KOPT-K1 (cell line): Measurements from ENCODE around the gene COL6A2.
"Not testable (repeated sequence)": the region's sequence is repeated elsewhere in the genome, so short reads cannot be mapped to it uniquely, and the experiment has no call there.

ENCODE experiments used
- H3K27ac ChIP-seq: fragments of 200-600 bp; sonication (generic); 2 replicates; pipeline ENCODE4 v1.5.1; 2016; ENCODE audit warnings: antibody characterized with exemption, mild to moderate bottlenecking, low read depth, low read length; ENCODE audit not compliant: poor library complexity, severe bottlenecking
- H3K36me3 ChIP-seq: fragments of 200-600 bp; sonication (generic); 2 replicates; pipeline ENCODE4 v1.5.1; 2017; ENCODE audit warnings: antibody characterized with exemption, mild to moderate bottlenecking, low read length, moderate library complexity; ENCODE audit not compliant: insufficient read depth
- H3K9me3 ChIP-seq: fragments of 200-600 bp; sonication (generic); 2 replicates; pipeline ENCODE4 v1.5.1; 2017; ENCODE audit warnings: antibody characterized with exemption, low read length, mild to moderate bottlenecking; ENCODE audit not compliant: insufficient read depth, poor library complexity, severe bottlenecking

The COL6A2 gene

DNA sequence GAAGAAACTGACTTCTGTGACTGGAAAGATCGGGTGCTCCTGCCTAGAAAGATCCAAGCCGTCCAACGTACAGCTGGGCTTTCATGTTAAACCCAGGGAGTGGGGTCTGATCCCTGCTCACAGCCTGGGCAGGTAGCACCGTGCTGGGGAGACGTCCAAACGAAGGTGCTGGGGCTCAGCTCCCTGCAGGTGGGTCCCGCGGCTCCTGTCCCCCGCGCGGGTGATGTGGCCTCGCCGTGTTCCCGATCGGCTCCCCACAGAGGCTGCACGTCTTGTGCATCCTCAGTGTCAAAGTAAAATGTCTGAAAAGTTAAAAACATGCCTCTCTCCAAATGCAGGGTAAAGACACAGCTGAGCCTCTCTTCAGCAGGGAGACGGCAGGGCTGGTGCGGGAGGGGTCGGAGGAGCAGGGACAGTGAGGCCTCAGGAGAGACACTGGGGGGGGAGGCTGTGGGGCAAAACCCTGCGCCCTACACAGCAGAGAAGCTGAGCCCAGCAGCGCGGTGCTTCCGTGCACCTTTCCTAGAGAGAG lies 40.1 kb upstream of the COL6A2 start:
- Histone ChIP-seq H3K36me3 (no peaks in the 10 kb centered on the region), H3K27ac (no peak overlapping the region), H3K9me3 (peaks cover 25% of the 10 kb centered on the region)

DNA sequence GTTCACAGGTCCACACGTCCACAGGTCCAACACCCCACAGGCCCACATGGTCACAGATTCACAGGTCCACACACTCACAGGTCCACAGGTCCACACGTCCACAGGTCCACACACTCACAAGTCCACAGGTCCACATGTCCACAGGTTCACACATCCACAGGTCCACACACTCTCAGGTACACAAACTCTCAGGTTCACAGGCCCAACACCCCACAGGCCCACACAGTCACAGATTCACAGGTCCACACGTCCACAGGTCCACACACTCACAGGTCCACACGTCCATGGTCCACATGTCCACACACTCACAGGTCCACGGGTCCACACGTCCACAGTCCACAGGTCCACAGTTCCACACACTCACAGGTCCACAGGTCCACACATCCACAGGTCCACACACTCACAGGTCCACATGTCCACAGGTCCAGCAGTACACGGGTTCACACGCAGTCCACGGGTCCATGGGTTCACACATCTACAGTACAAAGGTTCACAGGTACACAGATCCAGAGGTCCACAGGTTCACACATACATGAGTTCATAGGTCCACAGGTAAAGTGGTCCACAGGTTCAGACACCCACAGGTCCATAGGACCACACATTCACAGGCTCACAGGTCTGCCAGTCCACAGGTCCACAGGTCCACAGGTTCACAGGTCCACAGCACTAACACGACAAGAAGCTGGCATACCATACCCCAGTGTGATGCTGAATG lies 39.3 kb upstream of the COL6A2 start:
- no peak overlapping the region for H3K27ac ChIP-seq
- no peaks in the 10 kb centered on the region for H3K36me3 ChIP-seq
- peaks cover 33% of the 10 kb centered on the region for H3K9me3 ChIP-seq

DNA sequence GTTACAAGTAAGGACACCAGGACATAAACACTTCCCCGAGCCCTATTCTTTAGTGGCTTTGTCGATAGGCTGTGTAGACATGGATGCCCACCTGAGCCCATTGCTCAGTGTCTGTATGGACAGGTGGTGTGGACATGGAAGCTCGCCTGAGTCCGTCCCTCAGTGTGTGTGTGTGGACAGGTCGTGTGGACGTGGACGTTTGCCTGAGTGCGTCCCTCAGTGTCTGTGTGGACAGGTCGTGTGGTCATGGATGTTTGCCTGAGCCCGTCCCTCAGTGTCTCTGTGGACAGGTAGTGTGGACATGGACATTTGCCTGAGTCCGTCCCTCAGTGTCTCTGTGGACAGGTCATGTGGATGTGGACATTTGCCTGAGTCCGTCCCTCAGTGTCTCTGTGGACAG lies 38.7 kb upstream of the COL6A2 start:
- no peak overlapping the region for H3K27ac ChIP-seq
- H3K9me3 ChIP-seq = peaks cover 33% of the 10 kb centered on the region

DNA sequence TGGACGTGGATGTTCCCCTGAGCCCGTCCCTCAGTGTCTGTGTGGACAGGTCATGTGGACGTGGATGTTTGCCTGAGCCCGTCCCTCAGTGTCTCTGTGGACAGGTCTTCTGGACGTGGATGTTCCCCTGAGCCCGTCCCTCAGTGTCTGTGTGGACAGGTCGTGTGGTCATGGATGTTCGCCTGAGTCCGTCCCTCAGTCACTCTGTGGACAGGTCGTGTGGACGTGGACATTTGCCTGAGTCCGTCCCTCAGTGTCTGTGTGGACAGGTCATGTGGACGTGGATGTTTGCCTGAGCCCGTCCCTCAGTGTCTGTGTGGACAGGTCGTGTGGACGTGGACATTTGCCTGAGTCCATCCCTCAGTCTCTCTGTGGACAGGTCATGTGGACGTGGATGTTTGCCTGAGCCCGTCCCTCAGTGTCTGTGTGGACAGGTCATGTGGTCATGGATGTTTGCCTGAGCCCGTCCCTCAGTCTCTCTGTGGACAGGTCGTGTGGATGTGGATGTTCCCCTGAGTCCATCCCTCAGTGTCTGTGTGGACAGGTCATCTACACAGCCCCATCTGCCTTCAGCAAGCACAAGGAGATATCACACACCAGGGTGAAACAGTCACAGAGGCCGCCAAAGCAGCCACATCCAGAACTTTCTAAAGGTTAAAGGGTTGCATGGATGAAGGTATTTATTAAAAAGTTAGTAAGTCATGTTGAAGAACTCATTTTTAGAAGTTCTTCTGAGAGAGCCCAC lies 38.0 kb upstream of the COL6A2 start:
- not testable (repeated sequence) for H3K36me3 ChIP-seq, H3K27ac ChIP-seq
- H3K9me3 ChIP-seq = peaks cover 33% of the 10 kb centered on the region

More for the DNA sequence above, 38.7 kb upstream of the COL6A2 start:
- H3K36me3 ChIP-seq = no peaks in the 10 kb centered on the region

DNA sequence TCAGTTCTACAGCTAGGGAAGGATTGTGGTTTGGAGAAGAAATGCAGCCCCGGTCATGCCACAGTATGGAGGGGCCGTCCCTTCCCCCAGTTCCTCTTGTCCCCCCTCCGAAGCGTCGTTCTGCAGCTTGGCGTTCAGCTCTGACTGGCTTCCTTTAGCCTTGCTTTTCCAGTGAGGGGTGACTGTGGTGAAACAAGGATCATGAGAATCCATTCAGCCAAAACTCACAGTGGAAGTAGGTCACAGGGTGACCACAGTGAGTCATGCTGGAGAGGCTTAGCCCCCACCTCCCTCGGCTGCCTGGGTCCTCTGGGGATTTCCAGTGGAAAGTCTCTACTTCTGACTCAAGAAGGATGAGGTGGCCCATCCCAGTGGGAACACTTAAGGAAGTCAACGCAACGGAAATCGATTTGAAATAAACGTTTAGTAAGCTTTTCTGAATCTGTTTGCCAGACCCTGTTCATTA lies 37.3 kb upstream of the COL6A2 start:
- H3K27ac ChIP-seq = no peak overlapping the region
- H3K36me3 ChIP-seq = no peaks in the 10 kb centered on the region
- peaks cover 33% of the 10 kb centered on the region for H3K9me3 ChIP-seq

DNA sequence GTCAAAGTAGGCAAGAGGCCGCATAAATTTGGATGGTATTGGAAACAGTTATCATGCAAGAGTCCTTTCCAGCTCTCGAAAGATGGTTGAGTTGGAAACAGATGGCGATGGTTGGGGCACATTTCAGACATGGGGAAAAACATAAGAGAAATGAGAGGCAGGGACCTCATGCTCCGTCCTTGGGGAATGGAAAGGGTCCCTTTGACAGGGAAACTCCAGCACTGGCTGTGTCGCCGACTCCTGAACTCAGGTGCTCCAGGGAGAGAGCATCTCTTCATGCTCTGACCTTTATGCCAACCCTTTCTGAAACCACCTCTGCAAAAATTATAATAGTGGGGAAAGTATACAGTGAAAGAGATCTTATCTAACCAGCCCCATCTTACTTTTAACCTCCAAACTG lies 36.8 kb upstream of the COL6A2 start:
- no peak overlapping the region for H3K27ac ChIP-seq
- H3K9me3 ChIP-seq = peaks cover 33% of the 10 kb centered on the region
- H3K36me3 ChIP-seq = no peaks in the 10 kb centered on the region

DNA sequence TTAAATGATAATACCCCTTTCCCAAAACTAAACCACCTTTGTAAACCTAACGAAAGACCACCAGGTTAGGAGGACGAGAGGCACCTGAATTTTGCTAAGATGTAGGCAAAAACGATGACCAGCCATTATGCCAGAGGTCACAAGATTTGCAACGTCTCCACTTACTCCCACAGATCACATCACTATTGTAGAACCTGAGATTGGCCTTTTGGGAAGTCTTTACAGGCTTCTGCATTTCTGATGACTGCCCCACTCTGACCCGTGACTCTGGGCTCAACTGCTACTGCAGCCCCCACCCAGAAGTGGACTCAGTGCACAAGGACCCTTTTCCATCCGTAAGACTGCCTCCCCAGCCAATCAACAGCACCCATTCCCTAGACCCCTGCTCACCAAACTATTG lies 36.4 kb upstream of the COL6A2 start:
- Histone ChIP-seq H3K9me3 (peaks cover 33% of the 10 kb centered on the region), H3K36me3 (no peaks in the 10 kb centered on the region), H3K27ac (no peak overlapping the region)

DNA sequence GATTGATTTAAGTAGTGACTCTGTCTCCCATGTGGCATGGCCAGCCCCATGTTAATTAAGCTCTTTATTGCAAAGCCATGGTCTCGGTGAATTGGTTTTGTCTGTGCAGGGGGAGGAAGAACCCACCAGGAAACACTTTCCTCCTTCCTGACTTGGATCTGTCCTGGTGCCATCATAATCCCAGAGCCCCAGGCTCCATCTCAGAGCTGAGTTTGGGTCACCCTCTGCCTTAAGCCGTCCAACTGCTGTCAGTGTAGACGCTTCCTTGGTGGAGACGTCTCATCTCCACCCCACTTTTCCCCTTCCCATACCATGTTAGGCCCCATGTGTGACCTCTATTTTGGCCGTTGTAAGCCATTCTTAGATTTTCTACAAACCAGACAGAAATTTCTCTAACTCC lies 36.0 kb upstream of the COL6A2 start:
- Histone ChIP-seq H3K36me3 (no peaks in the 10 kb centered on the region), H3K27ac (no peak overlapping the region), H3K9me3 (peaks cover 33% of the 10 kb centered on the region)

DNA sequence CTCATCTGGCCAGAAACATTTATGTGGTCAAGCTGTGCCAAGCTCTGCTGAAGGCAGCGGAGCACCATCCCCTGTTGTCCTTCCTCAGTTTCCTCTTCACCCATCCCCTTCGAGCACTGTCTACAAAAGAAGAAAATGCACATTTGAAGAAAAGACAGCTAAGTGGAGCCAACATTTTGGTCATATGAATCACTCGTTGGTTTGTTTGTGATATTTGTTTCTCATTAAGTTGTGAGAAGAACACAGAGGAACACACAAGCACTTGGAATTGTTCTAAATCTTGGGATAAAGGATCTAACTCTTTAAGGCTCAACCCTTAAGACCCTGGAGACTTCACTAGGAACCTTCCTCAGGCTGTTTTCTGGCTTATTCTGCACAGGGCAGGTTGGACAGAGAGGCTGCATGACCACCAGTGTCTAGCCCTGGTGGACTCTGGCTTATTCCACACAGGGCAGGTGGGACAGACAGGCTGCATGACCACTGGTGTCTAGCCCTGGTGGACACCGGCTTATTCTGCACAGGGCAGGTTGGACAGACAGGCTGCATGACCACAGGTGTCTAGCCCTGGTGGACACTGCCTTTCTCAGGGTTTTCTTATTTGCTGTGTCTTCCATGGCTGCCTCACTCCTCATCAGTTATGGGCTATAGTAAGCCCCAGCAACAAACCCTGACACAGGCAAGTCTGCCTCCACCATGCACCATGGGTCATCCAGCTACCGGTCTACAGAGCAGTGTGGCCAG lies 35.3 kb upstream of the COL6A2 start:
- H3K36me3 ChIP-seq = no peaks in the 10 kb centered on the region
- H3K27ac ChIP-seq = no peak overlapping the region
- H3K9me3 ChIP-seq = peaks cover 33% of the 10 kb centered on the region

DNA sequence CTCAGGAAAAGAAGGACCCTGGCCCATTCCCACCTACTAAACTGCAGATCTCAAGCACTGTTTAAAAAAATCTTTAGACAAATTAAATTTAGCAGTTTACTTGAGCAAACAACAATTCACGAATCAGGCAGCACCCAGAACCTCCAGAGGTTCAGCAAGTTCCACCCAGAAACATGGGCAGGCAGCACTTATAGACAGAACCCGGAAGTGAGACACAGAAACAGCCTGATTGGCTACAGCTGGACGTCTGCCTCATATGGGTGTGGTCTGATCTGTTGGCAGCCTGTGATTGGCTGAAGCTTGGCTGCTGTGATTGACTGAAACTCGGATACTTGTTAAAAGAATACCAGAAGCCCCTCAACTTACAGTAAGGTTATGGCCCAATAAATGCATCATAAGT lies 34.7 kb upstream of the COL6A2 start:
- Histone ChIP-seq H3K27ac (no peak overlapping the region), H3K9me3 (peaks cover 33% of the 10 kb centered on the region), H3K36me3 (no peaks in the 10 kb centered on the region)

DNA sequence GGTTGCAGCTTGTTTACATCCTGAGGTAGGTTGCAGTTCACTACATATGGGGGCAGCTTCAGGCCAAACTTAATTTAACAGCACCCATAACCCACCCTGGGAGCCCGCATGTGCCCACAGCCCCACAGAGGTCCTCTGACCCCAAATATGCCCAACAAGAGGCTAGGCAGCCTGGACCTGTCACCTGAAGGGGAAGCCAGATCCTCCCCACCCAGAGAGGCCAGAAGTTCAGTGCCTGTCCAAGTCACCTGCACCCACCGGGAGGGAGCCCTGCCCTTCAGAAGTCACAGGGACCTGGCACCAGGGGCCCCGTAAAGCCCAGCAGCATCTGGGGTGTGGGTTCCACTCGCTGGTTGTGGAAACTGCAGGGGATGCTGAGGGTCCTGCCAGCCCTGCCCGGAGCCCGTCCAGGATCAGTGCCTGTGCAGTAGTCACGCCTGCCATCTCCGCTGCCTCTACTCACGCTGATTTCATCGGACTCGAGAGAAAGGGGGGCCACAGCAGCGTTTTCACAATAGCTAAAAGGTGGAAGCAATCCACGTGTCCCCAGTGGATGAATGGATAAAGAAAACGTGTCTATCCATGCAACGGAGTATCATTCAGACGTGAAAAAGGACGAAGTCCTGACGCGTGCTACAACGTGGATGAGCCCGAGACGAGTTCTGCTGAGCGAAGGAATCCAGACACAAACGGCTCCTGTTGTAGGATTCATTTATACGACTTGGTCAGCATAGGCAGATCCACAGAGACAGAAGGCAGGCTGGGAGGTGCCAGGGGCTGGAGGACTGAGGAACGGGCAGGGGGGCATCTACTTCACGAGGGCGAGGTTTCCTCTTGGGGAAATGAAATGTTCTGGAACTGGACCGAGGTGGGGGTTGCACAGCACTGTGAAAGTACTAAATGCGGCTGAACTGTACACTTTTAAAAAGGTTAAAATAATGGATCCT lies 33.9 kb upstream of the COL6A2 start:
- Histone ChIP-seq H3K9me3 (peaks cover 33% of the 10 kb centered on the region), H3K27ac (no peak overlapping the region), H3K36me3 (no peaks in the 10 kb centered on the region)

DNA sequence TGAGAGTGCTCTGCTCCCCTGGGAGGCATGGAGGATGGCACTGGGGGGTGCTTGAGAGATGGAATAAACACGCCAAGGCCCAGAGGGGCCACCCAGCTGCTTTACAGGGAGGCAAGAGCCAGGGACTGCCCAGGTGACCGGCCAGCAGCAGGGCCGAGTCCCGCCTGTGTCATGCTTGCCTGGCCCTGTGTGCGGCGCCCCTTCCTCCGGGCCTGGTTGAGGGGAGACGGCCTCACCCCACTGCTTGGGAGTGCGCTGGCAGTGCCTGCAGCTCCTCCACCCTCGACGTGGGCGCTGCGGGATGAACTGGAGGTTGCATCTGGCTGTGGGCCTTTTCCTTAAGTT lies 33.1 kb upstream of the COL6A2 start:
- Histone ChIP-seq H3K9me3 (peaks cover 31% of the 10 kb centered on the region), H3K36me3 (no peaks in the 10 kb centered on the region), H3K27ac (no peak overlapping the region)

DNA sequence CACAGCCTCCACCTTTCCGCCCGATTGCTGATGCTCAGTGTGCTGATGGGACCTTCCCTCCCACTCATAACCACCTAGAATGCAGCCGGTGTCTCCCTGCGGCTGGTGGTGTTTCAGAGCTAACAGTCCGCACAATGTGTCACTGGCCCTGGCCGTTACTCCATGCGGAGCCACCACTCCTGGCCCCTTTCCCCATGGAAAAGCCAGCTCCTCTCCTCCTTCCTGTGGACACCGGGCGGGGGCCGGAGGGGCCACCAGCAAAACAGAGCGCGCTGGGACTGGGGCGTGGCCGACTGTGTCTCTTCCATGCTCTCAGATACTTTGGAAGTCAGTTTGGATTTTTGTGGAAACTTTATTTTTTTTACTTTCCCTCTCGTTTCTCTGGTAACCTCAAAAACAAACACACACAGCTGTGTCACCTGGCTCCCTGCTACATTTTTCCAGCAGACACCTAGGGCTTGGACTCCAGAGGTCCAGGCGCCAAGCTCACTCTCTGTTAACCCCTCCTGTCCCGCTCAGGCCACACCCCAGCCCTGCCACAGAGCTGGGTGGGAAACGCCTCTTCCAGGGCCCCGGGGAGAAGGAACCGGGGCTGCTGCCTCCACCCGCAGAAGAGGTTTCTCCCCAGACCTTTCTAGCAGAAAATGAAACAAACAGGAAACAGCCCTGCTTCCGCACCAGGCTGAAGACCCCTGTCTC lies 32.5 kb upstream of the COL6A2 start:
- Histone ChIP-seq H3K9me3 (peaks cover 27% of the 10 kb centered on the region), H3K27ac (peak overlapping the region; percentile 14), H3K36me3 (no peaks in the 10 kb centered on the region)
